Adipose tissue (tissue), 3 donors: ENCODE data around the gene OPTC. TPM values are rescaled to one million over a fixed set of nuclear protein-coding genes. Genes with fewer than 3 reads are reported as not detected.

Source experiments
- H3K27ac ChIP-seq: one replicate; pipeline ENCODE4 v1.5.1; 2013; ENCODE audit warnings: low read depth, low read length
- WGBS, 3 donors: extraction: QIAGEN DNeasy Blood & Tissue Kit; methylation state at CpG; one replicate each; pipeline ENCODE4 v1.1.7; 2013; 5-methylcytosine and 5-hydroxymethylcytosine counted together
- polyA plus RNA-seq, 3 donors: library from polyadenylated mRNA; stranded (reverse); fragments of 200-250 nt; gene quantifications; one replicate each; pipeline ENCODE4 v1.2.3, GENCODE V29; 2013
- donor health status: healthy with polysubstance abuse.
- donor health status: Bipolar disorder and iron deficiency.
- donor health status: healthy.

Gene OPTC
- polyA plus RNA-seq, 3 donors = not detected

GRCh38 chr1:203544978-203545816 is 51.2 kb downstream of the OPTC start:
- H3K27ac ChIP-seq = no peak overlapping the region
- WGBS, 3 donors = 54 to 65% (median 60%) methylated on average over 4 of the region's 4 CpGs

GRCh38 chr1:203546274-203546673 is 52.3 kb downstream of the OPTC start:
- no peak overlapping the region for H3K27ac ChIP-seq
- 88 to 97% (median 92%) methylated on average over 1 of the region's 1 CpG for WGBS, 3 donors

DNA sequence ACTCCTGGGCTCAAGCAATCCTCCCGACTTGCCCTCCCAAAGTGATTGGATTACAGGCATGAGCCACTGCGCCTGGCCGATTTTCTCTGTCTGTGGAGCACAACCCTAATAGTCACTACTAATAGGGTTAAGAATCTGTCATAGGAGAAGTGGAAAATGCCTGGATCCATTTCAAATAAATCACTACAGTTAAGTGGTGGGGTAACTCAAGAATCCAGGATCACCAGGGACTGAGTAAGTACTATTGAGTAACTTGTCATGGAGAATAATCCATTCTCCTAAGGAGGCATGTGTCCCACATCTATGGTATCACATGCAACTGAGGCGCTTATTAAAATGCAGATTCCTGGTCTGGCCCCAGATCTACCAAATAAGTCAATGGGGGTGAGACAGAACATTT is 53.2 kb downstream of the OPTC start:
- no peak overlapping the region for H3K27ac ChIP-seq
- 92 to 93% (median 92%) methylated on average over 4 of the region's 4 CpGs for WGBS, 3 donors

DNA sequence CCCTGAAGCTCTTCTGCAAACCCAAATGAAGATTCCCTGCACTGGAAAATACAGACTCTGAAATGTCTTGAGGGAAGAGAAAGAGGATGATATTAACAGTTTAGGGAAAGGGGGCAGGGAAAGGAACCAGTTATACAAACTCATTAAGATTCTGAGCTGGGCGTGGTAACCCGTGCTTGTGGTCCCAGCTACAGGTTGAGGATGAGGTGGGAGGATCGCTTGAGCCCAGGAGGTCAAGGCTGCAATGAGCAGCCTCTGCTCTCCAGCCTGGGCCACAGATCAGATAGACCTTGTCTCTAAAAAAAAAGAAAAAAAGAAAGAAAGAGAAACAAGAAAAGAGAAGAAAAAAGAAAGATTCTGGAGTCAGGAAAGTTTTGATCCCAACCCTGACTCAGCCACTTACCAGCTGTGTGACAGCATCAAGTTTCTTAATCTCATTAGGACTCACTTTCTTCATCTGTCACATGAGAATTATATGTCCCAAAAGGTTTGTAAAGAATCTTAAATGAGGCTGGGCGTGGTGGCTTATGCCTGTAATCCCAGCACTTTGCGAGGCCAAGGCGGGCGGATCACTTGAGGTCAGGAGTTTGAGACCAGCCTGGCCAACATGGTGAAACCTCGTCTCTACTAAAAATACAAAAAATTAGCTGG is 53.9 kb downstream of the OPTC start:
- H3K27ac ChIP-seq = no peak overlapping the region
- 77 to 80% (median 78%) methylated on average over 8 of the region's 8 CpGs for WGBS, 3 donors

GRCh38 chr1:203548892-203549291 is 54.9 kb downstream of the OPTC start:
- WGBS, 3 donors = 72 to 79% (median 73%) methylated on average over 2 of the region's 2 CpGs
- H3K27ac ChIP-seq = no peak overlapping the region

DNA sequence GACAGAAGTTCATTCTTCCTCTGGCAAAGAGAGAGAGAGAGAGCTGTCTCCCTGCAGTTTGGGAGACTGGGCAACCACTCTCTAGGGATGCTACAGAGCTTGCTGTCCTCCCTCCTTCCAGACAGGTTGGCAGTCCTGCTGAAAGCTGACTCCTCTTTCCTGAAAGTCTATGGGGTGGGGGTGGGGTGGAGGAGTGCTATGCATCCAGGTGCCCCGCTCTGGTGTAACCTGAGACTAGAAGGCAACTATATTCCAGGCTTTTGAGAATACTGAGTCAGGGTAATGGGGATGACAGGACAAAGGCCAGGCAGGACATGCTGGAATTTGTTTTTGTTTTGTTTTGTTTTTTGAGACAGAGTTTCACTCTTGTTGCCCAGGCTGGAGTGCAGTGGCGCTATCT is 55.4 kb downstream of the OPTC start:
- no peak overlapping the region for H3K27ac ChIP-seq
- WGBS, 3 donors = 86 to 100% (median 98%) methylated on average over 2 of the region's 2 CpGs

DNA sequence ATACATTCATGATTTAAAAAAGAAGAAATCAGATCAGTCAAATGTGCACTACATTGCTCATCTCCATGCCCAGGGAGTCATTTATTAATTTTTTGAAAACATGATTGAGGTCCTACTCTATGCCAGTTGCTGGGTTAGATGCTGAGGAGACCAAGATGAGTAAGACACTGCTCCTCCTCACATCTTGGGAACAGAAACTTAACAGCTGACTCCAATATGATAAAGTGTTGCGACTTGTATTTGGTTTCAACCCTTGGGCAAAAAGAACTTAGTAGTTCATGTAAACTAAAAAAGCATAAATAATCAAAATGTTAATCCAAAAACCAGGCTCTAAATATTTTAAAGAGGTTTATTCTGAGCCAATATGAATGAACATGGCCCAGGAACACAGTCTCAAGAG is 56.9 kb downstream of the OPTC start:
- 93 to 97% (median 97%) methylated on average over 1 of the region's 1 CpG for WGBS, 3 donors
- no peak overlapping the region for H3K27ac ChIP-seq

- WGBS, 3 donors = 73 to 90% (median 88%) methylated on average over 5 of the region's 5 CpGs
- no peak overlapping the region for H3K27ac ChIP-seq
Measured at GRCh38 chr1:203551550-203551949, 57.6 kb downstream of the OPTC start.

DNA sequence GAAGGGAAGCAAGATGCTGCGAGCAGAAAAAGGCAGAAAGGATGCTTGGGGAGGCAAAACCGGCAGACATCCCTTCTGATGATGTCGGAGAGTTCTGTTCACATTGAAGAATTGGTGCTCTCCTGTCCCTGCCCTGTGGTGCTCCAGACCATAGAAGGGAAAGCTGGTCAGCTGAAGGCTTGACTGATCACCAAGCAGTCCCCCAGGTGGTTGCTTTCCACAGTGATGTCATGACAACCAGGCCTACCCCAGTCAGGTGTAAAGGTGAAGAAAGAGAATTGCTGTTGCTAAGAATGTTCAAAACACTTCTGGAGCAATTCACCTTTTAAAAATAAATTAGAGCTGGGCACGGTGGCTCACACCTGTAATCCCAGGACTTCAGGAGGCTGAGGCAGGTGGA is 59.5 kb downstream of the OPTC start:
- no peak overlapping the region for H3K27ac ChIP-seq
- 78 to 94% (median 93%) methylated on average over 4 of the region's 4 CpGs for WGBS, 3 donors

DNA sequence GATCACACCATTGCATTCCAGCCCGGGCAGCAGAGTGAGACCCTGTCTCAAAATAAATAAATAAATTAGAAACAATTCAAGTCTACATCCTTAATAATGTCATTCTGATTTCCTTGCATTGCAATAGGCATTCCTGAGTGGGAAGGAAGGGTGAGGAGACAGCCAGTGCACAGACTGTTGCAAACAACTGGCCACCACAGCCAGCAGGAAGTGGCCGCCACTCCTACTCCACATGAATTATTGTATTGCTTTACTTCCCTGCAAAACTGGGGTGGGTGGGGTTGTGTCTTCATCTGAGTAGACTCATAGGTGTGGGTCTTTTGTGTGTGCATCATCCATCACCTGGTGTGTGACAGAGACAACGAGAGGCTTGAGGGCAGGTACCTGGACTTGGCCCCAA is 60.1 kb downstream of the OPTC start:
- no peak overlapping the region for H3K27ac ChIP-seq
- 66 to 83% (median 80%) methylated on average over 3 of the region's 3 CpGs for WGBS, 3 donors

GRCh38 chr1:203555076-203555475 is 61.1 kb downstream of the OPTC start:
- 67 to 84% (median 73%) methylated on average over 8 of the region's 8 CpGs for WGBS, 3 donors
- H3K27ac ChIP-seq = no peak overlapping the region

GRCh38 chr1:203555511-203556046 is 61.6 kb downstream of the OPTC start:
- no peak overlapping the region for H3K27ac ChIP-seq
- WGBS, 3 donors = 74 to 84% (median 78%) methylated on average over 6 to 7 of the region's 7 CpGs

DNA sequence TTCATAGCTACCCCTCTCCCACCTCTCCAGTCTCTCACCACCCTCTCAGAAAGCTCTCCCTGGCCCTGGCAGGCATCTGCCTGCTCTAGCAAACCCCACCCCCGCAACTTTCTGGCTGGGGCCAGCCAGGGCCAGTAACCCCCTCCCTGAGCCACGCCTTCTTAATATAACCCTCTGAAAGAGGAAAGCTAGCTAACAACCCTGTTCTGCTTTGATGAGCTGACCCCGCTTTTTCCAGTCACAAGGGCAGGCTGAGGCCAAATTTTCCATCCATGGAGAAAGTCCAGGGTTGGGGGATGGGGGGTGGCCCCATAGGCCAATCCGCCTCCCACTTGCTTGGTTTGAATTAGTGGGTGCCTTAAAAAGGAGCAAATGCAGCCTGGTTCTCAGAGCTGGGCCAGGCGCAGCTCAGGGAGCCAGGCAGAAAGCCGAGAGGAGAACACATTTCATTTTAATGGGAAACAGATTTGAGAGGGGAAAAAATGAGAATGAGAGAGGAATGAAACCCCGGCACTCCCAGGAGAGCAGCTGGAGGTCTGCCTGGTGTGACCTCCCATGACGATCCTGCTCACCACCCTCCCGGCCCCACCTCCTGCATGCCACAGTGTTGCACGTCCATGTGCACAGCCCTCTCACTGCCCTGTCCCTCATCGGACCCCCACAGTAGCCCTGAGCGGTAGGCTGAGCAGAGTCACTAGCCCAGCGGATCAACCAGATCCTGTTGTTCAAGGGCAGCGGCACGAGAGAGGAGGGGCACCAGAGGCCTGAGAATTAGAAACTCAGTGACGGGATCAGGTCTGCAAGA is 62.3 kb downstream of the OPTC start:
- WGBS, 3 donors = 52 to 61% (median 60%) methylated on average over 16 of the region's 16 CpGs
- H3K27ac ChIP-seq = peak overlapping the region; percentile 1

DNA sequence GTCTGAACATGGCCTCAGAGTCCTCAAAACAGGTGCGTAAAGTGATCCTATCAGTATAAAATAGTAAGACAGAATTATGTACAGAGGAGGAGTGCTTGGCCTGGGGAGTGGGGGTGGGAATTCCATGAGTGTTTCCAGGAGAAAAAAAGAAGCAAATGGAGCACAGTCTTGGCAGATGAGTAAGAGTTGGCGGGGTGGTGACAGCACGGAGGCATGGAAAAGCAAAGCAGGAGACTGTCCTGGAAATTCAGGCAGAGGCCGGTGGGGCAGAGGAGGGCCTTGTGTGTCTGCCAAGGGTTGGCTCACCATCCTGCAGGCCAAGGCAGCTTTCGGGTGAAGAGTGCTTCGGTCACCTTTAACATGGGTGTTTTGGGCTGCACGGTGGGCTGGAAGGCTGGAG is 63.4 kb downstream of the OPTC start:
- 57 to 83% (median 65%) methylated on average over 7 of the region's 7 CpGs for WGBS, 3 donors

DNA sequence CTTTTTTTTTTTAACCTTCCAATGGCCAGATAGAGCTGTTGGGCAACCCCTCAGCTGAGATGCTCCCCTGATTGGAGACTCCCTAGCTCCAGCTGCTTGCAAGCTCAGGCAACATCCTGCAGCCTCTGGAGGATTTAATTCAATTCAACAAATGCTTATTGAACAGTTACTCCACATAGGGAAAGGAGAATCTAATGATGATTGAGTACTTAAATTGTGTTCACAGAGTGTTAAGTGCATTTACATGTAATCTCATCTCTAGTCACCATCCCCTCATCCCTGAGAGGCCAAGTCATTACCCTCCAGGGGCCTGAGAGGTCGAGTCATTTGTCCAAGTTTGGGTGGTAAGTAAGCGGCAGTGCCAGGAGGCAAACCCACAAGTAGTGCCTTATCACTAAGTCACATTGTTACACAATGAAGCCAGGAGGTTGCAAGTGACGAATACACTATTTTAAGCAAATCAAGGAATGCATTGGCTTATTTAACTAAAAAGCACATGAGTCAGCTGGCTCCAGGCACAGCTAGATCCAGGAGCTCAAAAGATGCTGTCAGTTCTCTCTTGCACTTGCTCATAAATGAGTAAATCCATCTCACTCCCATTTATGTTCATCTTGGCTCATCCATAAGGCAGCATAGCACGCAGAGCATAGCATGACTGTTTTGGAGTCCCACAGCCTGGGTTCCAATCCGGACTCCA is 64.3 kb downstream of the OPTC start:
- no peak overlapping the region for H3K27ac ChIP-seq
- 44 to 58% (median 49%) methylated on average over 5 of the region's 5 CpGs for WGBS, 3 donors

More for the DNA sequence above, 63.4 kb downstream of the OPTC start:
- H3K27ac ChIP-seq = no peak overlapping the region
